Body of pancreas (tissue), 4 donors: ENCODE measurements around the gene CABP1.

Source experiments
- POLR2A ChIP-seq, 3 donors: fragments of 450-650 bp; IDR thresholded peaks; one replicate each; pipeline ENCODE4 v1.6.1; 2016; ENCODE audit warnings: antibody characterized with exemption in 3 of 3, mild to moderate bottlenecking in 2 of 3
- TF ChIP-seq, protein P1 (sequence below), 7 experiments: fragments of 450-650 bp in 4 of 7; fragments of 200-600 bp in 3 of 7; sonication (generic) in 3 of 7; IDR thresholded peaks; one replicate each; pipeline ENCODE4 v1.5.1; 2016 to 2019; ENCODE audit warnings: antibody characterized with exemption in 7 of 7

DNA sequence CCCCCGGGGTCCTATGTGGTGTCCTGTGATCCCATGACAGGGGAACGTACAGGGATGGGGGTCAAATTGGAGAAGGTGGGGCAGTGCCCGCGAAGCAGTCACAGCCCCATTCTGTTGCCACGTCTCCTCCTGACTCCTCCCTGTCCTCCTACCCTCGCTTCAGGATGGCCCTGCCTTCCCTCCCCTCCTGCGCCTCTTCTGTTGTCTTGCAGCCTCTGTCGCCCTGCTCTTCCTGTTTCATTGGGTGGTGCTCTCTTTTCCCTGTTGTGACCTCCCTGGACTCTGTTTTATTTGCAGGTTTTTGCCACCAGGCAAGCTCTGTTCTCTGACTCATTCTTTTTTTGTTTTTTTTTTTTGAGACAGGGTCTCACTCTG lies 18.7 kb downstream of the CABP1 start:
- TF ChIP-seq POLR2A (IDR thresholded peaks at IDR 0.05): no peak
- TF ChIP-seq, protein P1, sequence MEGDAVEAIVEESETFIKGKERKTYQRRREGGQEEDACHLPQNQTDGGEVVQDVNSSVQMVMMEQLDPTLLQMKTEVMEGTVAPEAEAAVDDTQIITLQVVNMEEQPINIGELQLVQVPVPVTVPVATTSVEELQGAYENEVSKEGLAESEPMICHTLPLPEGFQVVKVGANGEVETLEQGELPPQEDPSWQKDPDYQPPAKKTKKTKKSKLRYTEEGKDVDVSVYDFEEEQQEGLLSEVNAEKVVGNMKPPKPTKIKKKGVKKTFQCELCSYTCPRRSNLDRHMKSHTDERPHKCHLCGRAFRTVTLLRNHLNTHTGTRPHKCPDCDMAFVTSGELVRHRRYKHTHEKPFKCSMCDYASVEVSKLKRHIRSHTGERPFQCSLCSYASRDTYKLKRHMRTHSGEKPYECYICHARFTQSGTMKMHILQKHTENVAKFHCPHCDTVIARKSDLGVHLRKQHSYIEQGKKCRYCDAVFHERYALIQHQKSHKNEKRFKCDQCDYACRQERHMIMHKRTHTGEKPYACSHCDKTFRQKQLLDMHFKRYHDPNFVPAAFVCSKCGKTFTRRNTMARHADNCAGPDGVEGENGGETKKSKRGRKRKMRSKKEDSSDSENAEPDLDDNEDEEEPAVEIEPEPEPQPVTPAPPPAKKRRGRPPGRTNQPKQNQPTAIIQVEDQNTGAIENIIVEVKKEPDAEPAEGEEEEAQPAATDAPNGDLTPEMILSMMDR (IDR thresholded peaks at IDR 0.05): no peak
